Medulla oblongata (tissue), 1 donor: Measurements from ENCODE around the gene CCDC8.
"Not testable (repeated sequence)": the region's sequence is repeated elsewhere in the genome, so short reads cannot be mapped to it uniquely, and the experiment has no call there.

Experiments
- DNase-seq: peaks from one replicate; pipeline ENCODE4 v3.0.0-alpha.2; 2015; ENCODE audit errors: extremely low spot score

Gene CCDC8

GRCh38 chr19:46428239-46429135 is 15.1 kb upstream of the CCDC8 start, which contains the start of gene PNMA8C:
TSS of gene PNMA8C (minus strand) at chr19:46428936. CDS start at chr19:46428359, 577 bp downstream.
- DNase-seq = peak; percentile 92

- DNase-seq = no peak
Observed at GRCh38 chr19:46427518-46428045, 14.2 kb upstream of the CCDC8 start.

GRCh38 chr19:46426506-46427162 is 13.3 kb upstream of the CCDC8 start:
- peak; percentile 92 for DNase-seq

- DNase-seq = no peak
Observed at GRCh38 chr19:46426035-46426505, 12.7 kb upstream of the CCDC8 start.

GRCh38 chr19:46423188-46423587 is 9.8 kb upstream of the CCDC8 start:
- DNase-seq = no peak

- DNase-seq = no peak
Observed at GRCh38 chr19:46422344-46422743, 9.0 kb upstream of the CCDC8 start.

GRCh38 chr19:46420056-46420455 is 6.7 kb upstream of the CCDC8 start:
- no peak for DNase-seq

GRCh38 chr19:46415804-46416709 is 2.7 kb upstream of the CCDC8 start:
- DNase-seq = peak; percentile 81

GRCh38 chr19:46414899-46415298 is 1.5 kb upstream of the CCDC8 start:
- not testable (repeated sequence) for DNase-seq

GRCh38 chr19:46412650-46413261 is 608 bp downstream of the CCDC8 start:
- no peak for DNase-seq

- no peak for DNase-seq
Observed at GRCh38 chr19:46411925-46412649, 1.3 kb downstream of the CCDC8 start.

- no peak for DNase-seq
Observed at GRCh38 chr19:46411088-46411924, 2.1 kb downstream of the CCDC8 start.

- no peak for DNase-seq
Observed at GRCh38 chr19:46410205-46411087, 2.9 kb downstream of the CCDC8 start.

GRCh38 chr19:46409191-46409590 is 4.2 kb downstream of the CCDC8 start:
- no peak for DNase-seq

GRCh38 chr19:46408664-46409039 is 4.7 kb downstream of the CCDC8 start:
- peak; percentile 77 for DNase-seq

GRCh38 chr19:46407856-46408663 is 5.3 kb downstream of the CCDC8 start:
- DNase-seq = no peak

GRCh38 chr19:46406976-46407375 is 6.4 kb downstream of the CCDC8 start:
- DNase-seq = no peak
